Gastroesophageal sphincter (tissue), 4 donors: ENCODE data around the gene CKAP4. TPM values are rescaled to one million over a fixed set of nuclear protein-coding genes. Genes with fewer than 3 reads are reported as not detected.

ENCODE experiments used
- ATAC-seq: fragments of 150-250 bp; one replicate; pipeline ENCODE4 v1.9.1; 2016; ENCODE audit warnings: mild to moderate bottlenecking, moderate library complexity
- H3K27ac ChIP-seq, 4 donors: fragments of 200-600 bp; sonication (generic) in 3 of 4; 1 replicate in 3 of 4; 2 replicates in 1 of 4; pipeline ENCODE4 v1.5.1; 2016 to 2019
- H3K27me3 ChIP-seq: fragments of 200-600 bp; sonication (generic); one replicate; pipeline ENCODE4 v1.5.1; 2019
- H3K36me3 ChIP-seq, 2 donors: fragments of 200-600 bp; sonication (generic); one replicate each; pipeline ENCODE4 v1.5.1; 2019; ENCODE audit warnings: control low read depth in 1 of 2
- H3K4me1 ChIP-seq, 3 donors: fragments of 200-600 bp; sonication (generic); 1 replicate in 2 of 3; 2 replicates in 1 of 3; pipeline ENCODE4 v1.5.1; 2016 to 2019; ENCODE audit warnings: control low read depth in 2 of 3
- H3K4me3 ChIP-seq, 2 donors: fragments of 200-600 bp; sonication (generic); one replicate each; pipeline ENCODE4 v1.5.1; 2019; ENCODE audit warnings: mild to moderate bottlenecking in 1 of 2, moderate library complexity in 1 of 2
- H3K9me3 ChIP-seq, 3 donors: fragments of 200-600 bp; sonication (generic); one replicate each; pipeline ENCODE4 v1.5.1; 2017 to 2019; ENCODE audit warnings: control low read depth in 2 of 3
- EP300 ChIP-seq: sonication (generic); formaldehyde crosslinking; IDR thresholded peaks from one replicate; pipeline ENCODE4 v1.6.1; 2017; ENCODE audit warnings: antibody characterized with exemption, mild to moderate bottlenecking
- POLR2A ChIP-seq, 2 donors: fragments of 450-650 bp; IDR thresholded peaks; one replicate each; pipeline ENCODE4 v1.6.1; 2017; ENCODE audit warnings: antibody characterized with exemption in 2 of 2, mild to moderate bottlenecking in 2 of 2, moderate library complexity in 1 of 2
- POLR2AphosphoS5 ChIP-seq: sonication (generic); formaldehyde crosslinking; IDR thresholded peaks from one replicate; pipeline ENCODE4 v1.6.1; 2017; ENCODE audit warnings: antibody characterized with exemption
- WGBS, 2 donors: methylation state at CpG; one replicate each; pipeline ENCODE4 v1.1.5; 2018; ENCODE audit warnings: low coverage in 1 of 2; 5-methylcytosine and 5-hydroxymethylcytosine counted together
- total RNA-seq, 4 donors: library from RNA; depleted of rRNA; stranded (reverse); fragments of >200 nt; gene quantifications; one replicate each; pipeline ENCODE4 v1.1.0, GENCODE V29; 2016
- TF ChIP-seq, protein P1 (sequence below), 4 experiments: fragments of 200-600 bp in 2 of 4; fragments of 450-650 bp in 2 of 4; sonication (generic) in 1 of 4; IDR thresholded peaks; one replicate each; pipeline ENCODE4 v1.5.1; 2017 to 2019; ENCODE audit warnings: antibody characterized with exemption in 4 of 4, mild to moderate bottlenecking in 2 of 4, moderate library complexity in 2 of 4

CKAP4 gene
- total RNA-seq, 4 donors from 2014 or later = 36.3 to 55.4 (median 42.9) TPM

DNA sequence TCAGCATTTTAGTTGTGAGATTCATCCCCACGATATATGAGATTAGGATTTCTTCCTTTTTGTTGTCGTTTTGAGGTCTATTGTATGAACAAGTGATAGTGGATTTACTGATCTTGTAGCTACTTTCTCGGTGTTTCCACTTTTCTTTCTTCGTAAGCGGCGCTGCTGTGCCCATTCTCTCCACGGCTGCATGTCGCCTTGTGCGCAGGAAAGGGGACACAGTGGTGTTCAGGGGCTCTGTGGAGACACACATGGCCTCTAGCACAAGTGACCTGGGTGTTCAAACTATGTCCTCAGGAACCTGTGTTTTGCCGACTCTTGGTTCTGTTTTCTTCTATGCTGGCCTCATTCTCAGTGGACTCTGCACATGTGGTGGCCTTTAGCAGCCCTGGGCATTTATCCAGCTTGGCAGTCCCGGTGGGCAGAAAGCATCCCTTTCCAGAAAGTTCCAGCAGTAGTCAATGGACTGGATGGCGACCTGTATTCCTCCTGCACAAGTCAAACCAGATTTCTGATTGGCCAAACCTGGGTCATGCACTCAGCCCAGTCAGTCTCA is 18.7 kb downstream of the CKAP4 start:
- 91 to 94% methylated on average over 10 of the region's 12 CpGs for WGBS, 2 donors
- Histone ChIP-seq H3K27me3 (no peaks in the 10 kb centered on the region), H3K36me3 (peaks cover 0 to 3% of the 10 kb centered on the region in 2 donors), H3K9me3 (no peaks in the 10 kb centered on the region), H3K4me1 (no peaks in the 10 kb centered on the region), H3K4me3 (no peak overlapping the region), H3K27ac (no peak overlapping the region)
- TF ChIP-seq POLR2A (IDR thresholded peaks at IDR 0.05) = no peak
- TF ChIP-seq EP300 = no peak
- TF ChIP-seq, protein P1, sequence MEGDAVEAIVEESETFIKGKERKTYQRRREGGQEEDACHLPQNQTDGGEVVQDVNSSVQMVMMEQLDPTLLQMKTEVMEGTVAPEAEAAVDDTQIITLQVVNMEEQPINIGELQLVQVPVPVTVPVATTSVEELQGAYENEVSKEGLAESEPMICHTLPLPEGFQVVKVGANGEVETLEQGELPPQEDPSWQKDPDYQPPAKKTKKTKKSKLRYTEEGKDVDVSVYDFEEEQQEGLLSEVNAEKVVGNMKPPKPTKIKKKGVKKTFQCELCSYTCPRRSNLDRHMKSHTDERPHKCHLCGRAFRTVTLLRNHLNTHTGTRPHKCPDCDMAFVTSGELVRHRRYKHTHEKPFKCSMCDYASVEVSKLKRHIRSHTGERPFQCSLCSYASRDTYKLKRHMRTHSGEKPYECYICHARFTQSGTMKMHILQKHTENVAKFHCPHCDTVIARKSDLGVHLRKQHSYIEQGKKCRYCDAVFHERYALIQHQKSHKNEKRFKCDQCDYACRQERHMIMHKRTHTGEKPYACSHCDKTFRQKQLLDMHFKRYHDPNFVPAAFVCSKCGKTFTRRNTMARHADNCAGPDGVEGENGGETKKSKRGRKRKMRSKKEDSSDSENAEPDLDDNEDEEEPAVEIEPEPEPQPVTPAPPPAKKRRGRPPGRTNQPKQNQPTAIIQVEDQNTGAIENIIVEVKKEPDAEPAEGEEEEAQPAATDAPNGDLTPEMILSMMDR (IDR thresholded peaks at IDR 0.05) = no peak
- no peak for TF ChIP-seq POLR2AphosphoS5
- ATAC-seq = no peak

- H3K27me3 ChIP-seq = no peaks in the 10 kb centered on the region
- no peak for ATAC-seq
- no peaks in the 10 kb centered on the region for H3K36me3 ChIP-seq
- peaks cover 0 to 6% (median 0%) of the 10 kb centered on the region in 3 donors for H3K4me1 ChIP-seq
- no peak overlapping the region for H3K27ac ChIP-seq
- no peaks in the 10 kb centered on the region for H3K9me3 ChIP-seq
- H3K4me3 ChIP-seq = no peak overlapping the region
- TF ChIP-seq, protein P1 (IDR thresholded peaks at IDR 0.05) = no peak
- no peak for TF ChIP-seq EP300
- no peak for TF ChIP-seq POLR2AphosphoS5
- 69 to 72% methylated on average over 4 to 7 of the region's 7 CpGs for WGBS, 2 donors
Measured at GRCh38 chr12:106228320-106228710, 19.5 kb downstream of the CKAP4 start.

- no peaks in the 10 kb centered on the region for H3K36me3 ChIP-seq
- H3K27me3 ChIP-seq = no peaks in the 10 kb centered on the region
- H3K4me1 ChIP-seq = peaks cover 0 to 6% (median 0%) of the 10 kb centered on the region in 3 donors
- H3K4me3 ChIP-seq = no peak overlapping the region
- H3K27ac ChIP-seq = no peak overlapping the region
- peak; percentile 42 for ATAC-seq
- H3K9me3 ChIP-seq = no peaks in the 10 kb centered on the region
- TF ChIP-seq POLR2AphosphoS5 (no peak), EP300 (no peak), POLR2A (IDR thresholded peaks at IDR 0.05) (no peak)
- TF ChIP-seq, protein P1 (IDR thresholded peaks at IDR 0.05) = no peak
- WGBS, 2 donors = 78 to 94% methylated on average over 3 to 7 of the region's 8 CpGs
Measured at GRCh38 chr12:106227641-106228319, 20.0 kb downstream of the CKAP4 start.

DNA sequence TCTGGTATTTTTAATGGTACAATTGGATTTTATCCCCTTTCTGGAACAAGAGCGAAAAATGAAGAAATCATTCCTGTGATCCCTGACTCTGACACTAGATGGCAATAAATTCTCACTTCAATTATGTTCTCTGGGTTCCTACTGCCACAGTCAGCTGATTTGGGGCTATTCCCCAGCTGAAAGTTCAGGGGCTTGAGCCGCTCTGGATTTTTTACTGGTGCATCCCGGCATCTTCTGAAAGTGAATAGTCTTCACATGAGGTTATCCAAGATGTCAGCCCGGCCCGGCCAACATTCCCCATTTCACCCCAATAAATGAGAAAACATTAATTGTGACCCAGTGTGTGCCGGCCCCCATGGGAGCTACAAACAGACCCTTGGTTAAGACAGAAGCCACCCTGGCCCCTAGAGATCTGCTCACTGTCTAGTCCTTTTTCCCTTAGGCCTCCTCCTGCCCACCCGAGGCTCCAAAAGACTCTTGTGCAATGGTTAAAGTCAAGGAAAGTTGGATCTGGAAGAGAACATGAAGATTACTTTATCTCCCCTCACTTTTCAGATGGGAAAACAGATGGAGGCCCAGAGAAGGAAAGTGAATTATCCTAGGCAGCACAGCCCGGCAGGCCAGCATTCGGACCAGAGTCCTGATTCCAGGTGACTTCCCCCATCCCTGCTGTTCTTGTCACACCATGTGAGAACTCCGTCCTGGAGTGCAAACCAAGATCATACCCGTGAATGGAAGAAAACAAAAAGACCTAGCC is 20.8 kb downstream of the CKAP4 start:
- TF ChIP-seq EP300 (no peak), POLR2AphosphoS5 (peak; percentile 13), POLR2A (IDR thresholded peaks at IDR 0.05) (no peak)
- TF ChIP-seq, protein P1 (IDR thresholded peaks at IDR 0.05) = peak in 3 of 4 experiments; percentile 79 to 89 (median 82)
- Histone ChIP-seq H3K4me3 (no peak overlapping the region), H3K36me3 (no peaks in the 10 kb centered on the region), H3K9me3 (no peaks in the 10 kb centered on the region), H3K27me3 (no peaks in the 10 kb centered on the region), H3K27ac (no peak overlapping the region), H3K4me1 (peaks cover 0 to 6% (median 0%) of the 10 kb centered on the region in 3 donors)
- 17 to 48% methylated on average over 5 to 7 of the region's 11 CpGs for WGBS, 2 donors
- ATAC-seq = no peak
